GM23338 (cell line): ENCODE results near the gene PSAPL1. TPM values are rescaled to one million over a fixed set of nuclear protein-coding genes. Genes with fewer than 3 reads are reported as not detected.

Experiments used
- ATAC-seq: fragments of 200-7000 bp; cut with Tn5 transposase; 3 replicates; pipeline ENCODE4 v1.9.1; 2020
- DNase-seq: peaks from one replicate; pipeline ENCODE4 v3.0.0-alpha.2; 2015; ENCODE audit warnings: low spot score
- H2AFZ ChIP-seq: fragments of 200-600 bp; sonication (generic); 2 replicates; pipeline ENCODE4 v1.8.0; 2016; ENCODE audit warnings: antibody characterized with exemption, mild to moderate bottlenecking, moderate library complexity
- H3F3A ChIP-seq: fragments of 200-600 bp; sonication (generic); replicated peaks from 2 replicates; pipeline ENCODE4 v1.8.0; 2017; ENCODE audit warnings: antibody characterized with exemption, mixed run types, low read depth
- H3K27ac ChIP-seq: fragments of 200-600 bp; sonication (generic); 2 replicates; pipeline ENCODE4 v1.6.1; 2016; ENCODE audit warnings: low read depth
- H3K27me3 ChIP-seq: fragments of 200-600 bp; sonication (generic); 2 replicates; pipeline ENCODE4 v1.8.0; 2016; ENCODE audit warnings: mild to moderate bottlenecking, mixed run types, moderate library complexity; ENCODE audit not compliant: insufficient read depth
- H3K36me3 ChIP-seq: fragments of 200-600 bp; sonication (generic); 2 replicates; pipeline ENCODE4 v1.8.0; 2016; ENCODE audit warnings: mild to moderate bottlenecking; ENCODE audit not compliant: insufficient read depth
- H3K4me1 ChIP-seq: fragments of 200-600 bp; sonication (generic); 2 replicates; pipeline ENCODE4 v1.8.0; 2016; ENCODE audit warnings: mild to moderate bottlenecking, moderate library complexity; ENCODE audit not compliant: insufficient read depth
- H3K4me2 ChIP-seq: fragments of 200-600 bp; sonication (generic); 2 replicates; pipeline ENCODE4 v1.7.1; 2017; ENCODE audit warnings: mixed run types
- H3K4me3 ChIP-seq: fragments of 200-600 bp; sonication (generic); 2 replicates; pipeline ENCODE4 v1.6.1; 2016; ENCODE audit warnings: mixed run types
- H3K79me2 ChIP-seq: fragments of 200-600 bp; sonication (generic); replicated peaks from 2 replicates; pipeline ENCODE4 v1.8.0; 2017; ENCODE audit warnings: mild to moderate bottlenecking; ENCODE audit not compliant: insufficient read depth
- H3K9me2 ChIP-seq: fragments of 200-600 bp; sonication (generic); 2 replicates; pipeline ENCODE4 v1.8.0; 2017; ENCODE audit not compliant: insufficient read depth
- H4K20me1 ChIP-seq: fragments of 200-600 bp; sonication (generic); replicated peaks from 2 replicates; pipeline ENCODE4 v1.8.0; 2017; ENCODE audit warnings: mild to moderate bottlenecking; ENCODE audit not compliant: insufficient read depth
- H3K27ac Mint-ChIP-seq: 2 replicates; pipeline ENCODE4 v1.8.0; 2020; ENCODE audit warnings: inconsistent platforms, mild to moderate bottlenecking, moderate library complexity, mixed read lengths
- H3K27me3 Mint-ChIP-seq: 3 replicates; pipeline ENCODE4 v1.8.0; 2022; ENCODE audit warnings: low read depth, mild to moderate bottlenecking, moderate library complexity, mixed read lengths, inconsistent platforms; ENCODE audit not compliant: insufficient read depth, poor library complexity
- H3K36me3 Mint-ChIP-seq: 3 replicates; pipeline ENCODE4 v1.8.0; 2021; ENCODE audit warnings: low read depth, mild to moderate bottlenecking, inconsistent platforms, moderate library complexity, mixed read lengths
- H3K4me1 Mint-ChIP-seq: 3 replicates; pipeline ENCODE4 v1.8.0; 2020; ENCODE audit warnings: mild to moderate bottlenecking, inconsistent platforms, mixed read lengths
- H3K4me3 Mint-ChIP-seq: 3 replicates; pipeline ENCODE4 v1.8.0; 2021; ENCODE audit warnings: moderate library complexity, mild to moderate bottlenecking, inconsistent platforms, mixed read lengths
- H3K9me3 Mint-ChIP-seq: 3 replicates; pipeline ENCODE4 v1.8.0; 2020; ENCODE audit warnings: moderate library complexity, mild to moderate bottlenecking, inconsistent platforms, mixed read lengths
- EZH2phosphoT487 ChIP-seq: fragments of 200-600 bp; sonication (generic); IDR thresholded peaks from one replicate; pipeline ENCODE4 v1.8.1; 2018; ENCODE audit warnings: antibody characterized with exemption; ENCODE audit not compliant: unreplicated experiment
- POLR2AphosphoS5 ChIP-seq: IDR thresholded peaks from 2 replicates; pipeline ENCODE4 v1.6.1; 2016; ENCODE audit warnings: antibody characterized with exemption, low read depth
- ZNF114 ChIP-seq: fragments of 250-450 bp; sonication (Bioruptor Pico); IDR thresholded peaks from 2 replicates; pipeline ENCODE4 v1.5.0; 2020; ENCODE audit warnings: mild to moderate bottlenecking, moderate library complexity
- ZNF331 ChIP-seq: fragments of 250-450 bp; sonication (Bioruptor Pico); IDR thresholded peaks from 2 replicates; pipeline ENCODE4 v1.5.0; 2020; ENCODE audit warnings: low read depth, mild to moderate bottlenecking, moderate library complexity
- polyA plus RNA-seq: library from polyadenylated mRNA; unstranded; fragments of >200 nt; fragmentation: Nextera tagmentation; extraction: Ambion mirVana; gene quantifications from 2 replicates; pipeline ENCODE4 v1.2.1, GENCODE V29; 2016
- total RNA-seq: library from RNA; depleted of rRNA; stranded (reverse); fragments of >200 nt; shearing (Covaris generic); gene quantifications from 2 replicates; pipeline ENCODE4 v1.2.3, GENCODE V29; 2014
- TF ChIP-seq, protein P1 (sequence below), 2 experiments: fragments of 200-600 bp in 1 of 2; sonication (generic) in 1 of 2; conservative IDR thresholded peaks; 2 replicates each; pipeline versions ENCODE4 v1.5.1 to v1.6.1; 2016 to 2017; ENCODE audit warnings: antibody characterized with exemption in 2 of 2, low read depth in 2 of 2, mild to moderate bottlenecking in 2 of 2, moderate library complexity in 1 of 2
- TF ChIP-seq, protein P2 (sequence below): fragments of 250-450 bp; sonication (Bioruptor Pico); IDR thresholded peaks from 2 replicates; pipeline ENCODE4 v1.5.0; 2020; ENCODE audit warnings: mild to moderate bottlenecking, moderate library complexity

PSAPL1 gene
- total and polyA plus RNA-seq, 2 experiments from 2014 or later: not detected

DNA sequence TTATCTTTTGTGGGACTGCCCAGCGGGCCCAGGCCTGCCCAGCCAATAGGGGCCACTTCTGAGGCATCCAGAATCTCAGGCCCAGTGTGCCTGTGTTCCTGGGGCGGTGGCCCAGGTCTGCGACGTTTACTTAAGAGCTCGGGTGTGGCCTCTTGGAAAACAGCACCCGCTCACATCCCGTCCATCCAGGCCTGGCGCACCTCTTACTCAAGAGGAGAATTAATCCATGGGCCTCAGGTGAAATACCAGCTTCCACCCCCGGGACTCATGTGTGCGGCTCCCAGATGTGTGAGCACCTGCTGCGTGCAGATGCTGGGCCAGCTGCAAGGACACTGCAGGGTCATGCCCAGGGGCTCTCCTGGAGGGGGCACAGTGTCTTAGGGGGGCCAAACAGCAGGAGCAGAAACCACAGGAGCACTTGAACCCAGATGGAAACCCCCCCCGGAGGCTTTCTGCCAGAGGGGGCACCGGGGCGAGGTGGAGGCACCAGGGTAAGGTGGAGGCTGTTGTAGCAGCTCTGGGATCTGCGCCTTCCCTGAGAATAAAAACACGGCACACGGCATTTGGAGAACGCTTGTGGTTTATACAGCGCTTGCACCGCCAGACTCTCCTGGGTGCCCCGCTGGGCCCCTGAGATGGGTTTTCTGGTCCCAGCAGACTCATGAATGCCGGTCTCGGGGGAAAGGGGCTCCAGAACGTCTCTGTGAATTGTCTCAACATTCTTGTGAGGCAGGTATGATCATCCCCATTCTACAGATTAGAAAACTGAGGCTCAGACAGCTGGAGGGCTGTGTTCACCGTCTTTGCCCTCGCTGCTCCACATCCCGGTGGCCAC is 2.8 kb downstream of the PSAPL1 start:
- Mint-ChIP-seq H3K27ac (no peak overlapping the region), H3K27me3 (peaks cover 15% of the 10 kb centered on the region), H3K36me3 (no peaks in the 10 kb centered on the region), H3K4me1 (peaks cover 46% of the 10 kb centered on the region), H3K9me3 (no peaks in the 10 kb centered on the region; the same call in 2 of the 3 replicates), H3K4me3 (no peak overlapping the region)
- Histone ChIP-seq H3F3A (no peaks in the 10 kb centered on the region), H3K4me3 (no peak overlapping the region), H3K27me3 (no peaks in the 10 kb centered on the region), H3K27ac (no peak overlapping the region), H3K4me2 (no peak overlapping the region), H3K36me3 (no peaks in the 10 kb centered on the region), H2AFZ (no peak overlapping the region), H3K9me2 (no peaks in the 10 kb centered on the region), H4K20me1 (no peaks in the 10 kb centered on the region), H3K4me1 (peaks cover 24% of the 10 kb centered on the region), H3K79me2 (no peaks in the 10 kb centered on the region)
- DNase-seq (no peak), ATAC-seq (no peak)
- TF ChIP-seq, protein P1, sequence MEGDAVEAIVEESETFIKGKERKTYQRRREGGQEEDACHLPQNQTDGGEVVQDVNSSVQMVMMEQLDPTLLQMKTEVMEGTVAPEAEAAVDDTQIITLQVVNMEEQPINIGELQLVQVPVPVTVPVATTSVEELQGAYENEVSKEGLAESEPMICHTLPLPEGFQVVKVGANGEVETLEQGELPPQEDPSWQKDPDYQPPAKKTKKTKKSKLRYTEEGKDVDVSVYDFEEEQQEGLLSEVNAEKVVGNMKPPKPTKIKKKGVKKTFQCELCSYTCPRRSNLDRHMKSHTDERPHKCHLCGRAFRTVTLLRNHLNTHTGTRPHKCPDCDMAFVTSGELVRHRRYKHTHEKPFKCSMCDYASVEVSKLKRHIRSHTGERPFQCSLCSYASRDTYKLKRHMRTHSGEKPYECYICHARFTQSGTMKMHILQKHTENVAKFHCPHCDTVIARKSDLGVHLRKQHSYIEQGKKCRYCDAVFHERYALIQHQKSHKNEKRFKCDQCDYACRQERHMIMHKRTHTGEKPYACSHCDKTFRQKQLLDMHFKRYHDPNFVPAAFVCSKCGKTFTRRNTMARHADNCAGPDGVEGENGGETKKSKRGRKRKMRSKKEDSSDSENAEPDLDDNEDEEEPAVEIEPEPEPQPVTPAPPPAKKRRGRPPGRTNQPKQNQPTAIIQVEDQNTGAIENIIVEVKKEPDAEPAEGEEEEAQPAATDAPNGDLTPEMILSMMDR (conservative IDR thresholded peaks at IDR 0.05; ENCODE audit: low read depth in 2 of 2): no peak
- TF ChIP-seq POLR2AphosphoS5 (no peak), EZH2phosphoT487 (no peak), ZNF114 (CRISPR knock-in tag) (no peak), ZNF331 (CRISPR knock-in tag) (no peak)
- TF ChIP-seq, protein P2, sequence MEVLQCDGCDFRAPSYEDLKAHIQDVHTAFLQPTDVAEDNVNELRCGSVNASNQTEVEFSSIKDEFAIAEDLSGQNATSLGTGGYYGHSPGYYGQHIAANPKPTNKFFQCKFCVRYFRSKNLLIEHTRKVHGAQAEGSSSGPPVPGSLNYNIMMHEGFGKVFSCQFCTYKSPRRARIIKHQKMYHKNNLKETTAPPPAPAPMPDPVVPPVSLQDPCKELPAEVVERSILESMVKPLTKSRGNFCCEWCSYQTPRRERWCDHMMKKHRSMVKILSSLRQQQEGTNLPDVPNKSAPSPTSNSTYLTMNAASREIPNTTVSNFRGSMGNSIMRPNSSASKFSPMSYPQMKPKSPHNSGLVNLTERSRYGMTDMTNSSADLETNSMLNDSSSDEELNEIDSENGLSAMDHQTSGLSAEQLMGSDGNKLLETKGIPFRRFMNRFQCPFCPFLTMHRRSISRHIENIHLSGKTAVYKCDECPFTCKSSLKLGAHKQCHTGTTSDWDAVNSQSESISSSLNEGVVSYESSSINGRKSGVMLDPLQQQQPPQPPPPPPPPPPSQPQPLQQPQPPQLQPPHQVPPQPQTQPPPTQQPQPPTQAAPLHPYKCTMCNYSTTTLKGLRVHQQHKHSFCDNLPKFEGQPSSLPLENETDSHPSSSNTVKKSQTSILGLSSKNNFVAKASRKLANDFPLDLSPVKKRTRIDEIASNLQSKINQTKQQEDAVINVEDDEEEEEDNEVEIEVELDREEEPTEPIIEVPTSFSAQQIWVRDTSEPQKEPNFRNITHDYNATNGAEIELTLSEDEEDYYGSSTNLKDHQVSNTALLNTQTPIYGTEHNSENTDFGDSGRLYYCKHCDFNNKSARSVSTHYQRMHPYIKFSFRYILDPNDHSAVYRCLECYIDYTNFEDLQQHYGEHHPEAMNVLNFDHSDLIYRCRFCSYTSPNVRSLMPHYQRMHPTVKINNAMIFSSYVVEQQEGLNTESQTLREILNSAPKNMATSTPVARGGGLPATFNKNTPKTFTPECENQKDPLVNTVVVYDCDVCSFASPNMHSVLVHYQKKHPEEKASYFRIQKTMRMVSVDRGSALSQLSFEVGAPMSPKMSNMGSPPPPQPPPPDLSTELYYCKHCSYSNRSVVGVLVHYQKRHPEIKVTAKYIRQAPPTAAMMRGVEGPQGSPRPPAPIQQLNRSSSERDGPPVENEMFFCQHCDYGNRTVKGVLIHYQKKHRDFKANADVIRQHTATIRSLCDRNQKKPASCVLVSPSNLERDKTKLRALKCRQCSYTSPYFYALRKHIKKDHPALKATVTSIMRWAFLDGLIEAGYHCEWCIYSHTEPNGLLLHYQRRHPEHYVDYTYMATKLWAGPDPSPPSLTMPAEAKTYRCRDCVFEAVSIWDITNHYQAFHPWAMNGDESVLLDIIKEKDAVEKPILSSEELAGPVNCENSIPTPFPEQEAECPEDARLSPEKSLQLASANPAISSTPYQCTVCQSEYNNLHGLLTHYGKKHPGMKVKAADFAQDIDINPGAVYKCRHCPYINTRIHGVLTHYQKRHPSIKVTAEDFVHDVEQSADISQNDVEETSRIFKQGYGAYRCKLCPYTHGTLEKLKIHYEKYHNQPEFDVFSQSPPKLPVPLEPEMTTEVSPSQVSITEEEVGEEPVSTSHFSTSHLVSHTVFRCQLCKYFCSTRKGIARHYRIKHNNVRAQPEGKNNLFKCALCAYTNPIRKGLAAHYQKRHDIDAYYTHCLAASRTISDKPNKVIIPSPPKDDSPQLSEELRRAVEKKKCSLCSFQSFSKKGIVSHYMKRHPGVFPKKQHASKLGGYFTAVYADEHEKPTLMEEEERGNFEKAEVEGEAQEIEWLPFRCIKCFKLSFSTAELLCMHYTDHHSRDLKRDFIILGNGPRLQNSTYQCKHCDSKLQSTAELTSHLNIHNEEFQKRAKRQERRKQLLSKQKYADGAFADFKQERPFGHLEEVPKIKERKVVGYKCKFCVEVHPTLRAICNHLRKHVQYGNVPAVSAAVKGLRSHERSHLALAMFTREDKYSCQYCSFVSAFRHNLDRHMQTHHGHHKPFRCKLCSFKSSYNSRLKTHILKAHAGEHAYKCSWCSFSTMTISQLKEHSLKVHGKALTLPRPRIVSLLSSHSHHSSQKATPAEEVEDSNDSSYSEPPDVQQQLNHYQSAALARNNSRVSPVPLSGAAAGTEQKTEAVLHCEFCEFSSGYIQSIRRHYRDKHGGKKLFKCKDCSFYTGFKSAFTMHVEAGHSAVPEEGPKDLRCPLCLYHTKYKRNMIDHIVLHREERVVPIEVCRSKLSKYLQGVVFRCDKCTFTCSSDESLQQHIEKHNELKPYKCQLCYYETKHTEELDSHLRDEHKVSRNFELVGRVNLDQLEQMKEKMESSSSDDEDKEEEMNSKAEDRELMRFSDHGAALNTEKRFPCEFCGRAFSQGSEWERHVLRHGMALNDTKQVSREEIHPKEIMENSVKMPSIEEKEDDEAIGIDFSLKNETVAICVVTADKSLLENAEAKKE (CRISPR knock-in tag): no peak
